ENCODE measurements around the gene PRKG1.

The PRKG1 gene

DNA sequence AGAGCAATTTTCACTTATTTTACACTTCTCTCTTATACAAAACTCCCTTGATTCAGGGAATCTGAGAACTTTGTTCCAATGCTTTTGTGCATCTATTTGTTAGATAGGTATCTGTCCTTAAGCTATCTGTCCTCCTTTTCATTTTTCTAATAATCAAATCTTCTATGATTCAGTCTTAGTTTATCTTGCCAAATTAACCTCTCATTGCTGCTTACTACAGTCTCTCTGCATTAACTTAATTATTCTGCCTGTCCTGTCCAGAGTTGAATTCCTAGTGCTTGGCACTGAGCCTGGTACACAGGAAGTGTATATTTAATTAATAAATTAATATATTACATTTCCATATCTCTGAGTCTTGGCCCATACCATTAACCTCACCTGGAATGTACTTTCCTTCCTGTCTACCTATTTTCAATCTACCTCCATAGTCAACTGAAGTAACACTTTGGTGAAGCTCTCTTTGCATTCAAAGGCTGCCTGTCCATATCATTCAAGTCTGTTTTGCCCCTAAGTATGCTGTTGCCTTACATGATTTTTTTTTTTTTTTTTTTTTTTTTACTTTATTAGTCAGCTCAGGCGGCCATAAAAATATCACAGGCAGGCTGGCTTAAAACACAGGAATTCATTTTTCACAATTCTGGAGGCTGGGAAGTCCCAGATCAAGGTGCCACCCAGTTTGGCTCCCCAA, 691.1 kb downstream of the PRKG1 start:
- CTCF ChIA-PET = interaction anchor here (0.7 kb wide), 1 partner anchor 387 kb away, joined by 3 read pairs; no protein-coding TSS in a partner anchor
- POLR2A ChIA-PET (ENCODE audit: low non-redundant PET) = no interaction called here
- TF ChIP-seq, protein P1, sequence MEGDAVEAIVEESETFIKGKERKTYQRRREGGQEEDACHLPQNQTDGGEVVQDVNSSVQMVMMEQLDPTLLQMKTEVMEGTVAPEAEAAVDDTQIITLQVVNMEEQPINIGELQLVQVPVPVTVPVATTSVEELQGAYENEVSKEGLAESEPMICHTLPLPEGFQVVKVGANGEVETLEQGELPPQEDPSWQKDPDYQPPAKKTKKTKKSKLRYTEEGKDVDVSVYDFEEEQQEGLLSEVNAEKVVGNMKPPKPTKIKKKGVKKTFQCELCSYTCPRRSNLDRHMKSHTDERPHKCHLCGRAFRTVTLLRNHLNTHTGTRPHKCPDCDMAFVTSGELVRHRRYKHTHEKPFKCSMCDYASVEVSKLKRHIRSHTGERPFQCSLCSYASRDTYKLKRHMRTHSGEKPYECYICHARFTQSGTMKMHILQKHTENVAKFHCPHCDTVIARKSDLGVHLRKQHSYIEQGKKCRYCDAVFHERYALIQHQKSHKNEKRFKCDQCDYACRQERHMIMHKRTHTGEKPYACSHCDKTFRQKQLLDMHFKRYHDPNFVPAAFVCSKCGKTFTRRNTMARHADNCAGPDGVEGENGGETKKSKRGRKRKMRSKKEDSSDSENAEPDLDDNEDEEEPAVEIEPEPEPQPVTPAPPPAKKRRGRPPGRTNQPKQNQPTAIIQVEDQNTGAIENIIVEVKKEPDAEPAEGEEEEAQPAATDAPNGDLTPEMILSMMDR (conservative IDR thresholded peaks at IDR 0.05; ENCODE audit: low read depth) = no peak
- no peak overlapping the region for H3K27ac ChIP-seq
- no peak for DNase-seq (ENCODE audit: low spot score)

DNA sequence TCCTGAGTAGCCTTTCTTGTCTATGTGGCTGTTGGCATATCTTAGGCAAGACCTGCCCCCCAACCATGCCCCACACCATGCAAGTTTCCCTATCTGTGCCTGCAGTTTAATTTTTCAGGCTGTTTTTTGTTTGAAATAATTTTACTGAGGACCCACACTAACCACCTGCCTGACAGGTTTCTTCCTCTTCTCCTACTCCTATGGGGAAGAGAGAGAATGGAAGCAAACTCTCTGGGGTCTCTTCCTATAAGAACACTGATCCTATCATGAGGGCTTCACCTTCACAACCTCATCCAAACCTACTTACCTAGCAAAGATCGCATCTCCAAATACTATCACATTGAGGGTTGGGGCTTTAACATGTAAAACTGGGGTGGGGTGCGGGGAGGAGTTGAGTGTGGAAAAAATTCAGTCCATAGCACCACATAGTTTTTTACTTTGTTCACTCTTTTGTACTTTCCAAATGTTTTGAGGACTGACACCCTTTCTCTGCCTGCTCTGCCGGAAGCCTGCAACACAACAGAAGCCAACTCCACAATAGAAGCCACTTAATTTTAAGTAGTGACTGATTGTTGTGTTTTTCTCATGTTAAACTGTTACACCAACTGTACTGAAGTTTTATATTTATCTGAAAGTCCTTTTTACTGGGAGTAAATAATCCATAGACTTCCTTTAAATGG, 692.3 kb downstream of the PRKG1 start:
- no peak overlapping the region for H3K27ac ChIP-seq
- TF ChIP-seq, protein P1 (conservative IDR thresholded peaks at IDR 0.05; ENCODE audit: low read depth) = no peak
- DNase-seq (ENCODE audit: low spot score) = no peak
- POLR2A ChIA-PET (ENCODE audit: low non-redundant PET) = no interaction called here
- CTCF ChIA-PET = interaction anchor here (0.5 kb wide), 1 partner anchor 201 kb away, joined by 3 read pairs; no protein-coding TSS in a partner anchor

DNA sequence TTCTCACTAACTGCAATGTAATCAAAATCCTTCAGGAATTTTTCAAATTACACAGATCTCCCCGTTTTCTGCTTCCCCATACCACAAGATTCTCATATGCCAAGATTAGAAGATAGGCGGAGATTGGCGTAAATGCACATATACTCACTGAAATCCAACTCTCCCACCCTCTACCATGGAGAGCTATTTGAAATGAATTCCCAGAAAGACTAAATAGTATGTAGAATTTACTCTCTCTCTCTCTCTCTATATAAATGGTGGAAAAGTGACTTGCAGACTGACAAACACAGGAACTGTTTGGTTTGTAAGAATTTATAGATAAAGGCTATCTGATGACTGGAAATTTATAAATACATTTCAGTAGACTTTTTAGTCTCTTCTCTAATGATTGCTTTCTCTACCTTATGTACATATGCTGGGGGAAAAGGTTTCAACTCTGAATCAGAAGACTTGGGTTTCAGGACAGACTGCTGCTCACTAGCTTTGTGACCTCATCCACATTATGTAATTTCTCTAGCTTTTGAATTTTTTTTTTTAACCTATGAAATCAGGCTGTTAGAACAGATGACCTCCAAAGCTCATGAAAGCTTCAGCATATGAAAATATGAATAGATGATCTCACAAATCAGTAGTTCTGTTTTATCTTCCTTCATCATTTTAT, 692.9 kb downstream of the PRKG1 start:
- ChIA-PET POLR2A (ENCODE audit: low non-redundant PET) (no interaction called here), CTCF (interaction anchor here (0.6 kb wide), 1 partner anchor 251 kb away, joined by 4 read pairs; no protein-coding TSS in a partner anchor)
- TF ChIP-seq, protein P1 (conservative IDR thresholded peaks at IDR 0.05; ENCODE audit: low read depth) = no peak
- no peak overlapping the region for H3K27ac ChIP-seq
- no peak for DNase-seq (ENCODE audit: low spot score)

DNA sequence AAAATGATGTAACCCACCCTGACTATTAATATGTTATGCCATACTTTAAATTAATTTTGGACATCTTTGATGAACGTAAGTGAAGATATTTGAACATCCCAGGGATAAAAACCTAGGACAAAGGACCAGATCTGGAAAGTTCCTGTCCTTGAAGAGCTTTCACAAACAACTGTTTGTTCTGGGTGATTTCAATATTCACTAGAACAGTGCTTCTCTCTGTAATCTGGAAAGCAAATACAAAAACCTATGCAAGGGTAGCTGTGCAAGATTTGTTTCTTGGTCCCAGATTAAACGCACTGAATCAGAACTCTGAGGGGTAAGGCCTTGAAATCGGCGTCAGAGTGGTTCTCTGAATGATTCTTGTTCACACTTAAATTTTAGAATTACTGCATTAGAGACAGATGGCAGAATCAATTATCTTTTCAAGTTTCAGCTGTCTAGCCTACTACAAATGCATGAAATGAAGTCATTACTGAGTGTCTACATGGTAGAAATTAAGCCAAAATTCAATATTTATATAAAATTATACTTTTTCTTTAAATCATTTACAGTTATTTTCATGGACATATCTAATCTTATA, 694.7 kb downstream of the PRKG1 start:
- ChIA-PET CTCF (no interaction called here), POLR2A (ENCODE audit: low non-redundant PET) (no interaction called here)
- TF ChIP-seq, protein P1 (conservative IDR thresholded peaks at IDR 0.05; ENCODE audit: low read depth) = no peak
- no peak for DNase-seq (ENCODE audit: low spot score)
- H3K27ac ChIP-seq = no peak overlapping the region

DNA sequence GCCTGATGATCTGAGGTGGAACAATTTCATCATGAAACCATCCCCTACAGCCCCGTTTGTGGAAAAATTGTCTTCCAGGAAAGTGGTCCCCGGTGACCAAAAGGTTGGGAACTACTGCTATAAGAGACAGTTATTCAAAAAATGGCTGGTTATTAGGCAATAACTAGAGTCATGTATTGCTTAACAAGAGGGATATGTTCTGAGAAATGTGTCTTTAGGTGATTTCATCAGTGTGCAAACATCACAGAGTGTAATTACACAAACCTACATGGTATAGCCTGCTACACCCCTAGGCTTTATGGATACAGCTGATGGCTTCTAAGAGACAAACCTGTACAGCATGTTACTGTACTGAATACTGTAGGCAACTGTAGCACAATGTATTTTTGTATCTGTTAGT, 696.4 kb downstream of the PRKG1 start:
- ChIA-PET CTCF (no interaction called here), POLR2A (ENCODE audit: low non-redundant PET) (no interaction called here)
- TF ChIP-seq, protein P1 (conservative IDR thresholded peaks at IDR 0.05; ENCODE audit: low read depth) = no peak
- no peak overlapping the region for H3K27ac ChIP-seq
- DNase-seq (ENCODE audit: low spot score) = no peak

DNA sequence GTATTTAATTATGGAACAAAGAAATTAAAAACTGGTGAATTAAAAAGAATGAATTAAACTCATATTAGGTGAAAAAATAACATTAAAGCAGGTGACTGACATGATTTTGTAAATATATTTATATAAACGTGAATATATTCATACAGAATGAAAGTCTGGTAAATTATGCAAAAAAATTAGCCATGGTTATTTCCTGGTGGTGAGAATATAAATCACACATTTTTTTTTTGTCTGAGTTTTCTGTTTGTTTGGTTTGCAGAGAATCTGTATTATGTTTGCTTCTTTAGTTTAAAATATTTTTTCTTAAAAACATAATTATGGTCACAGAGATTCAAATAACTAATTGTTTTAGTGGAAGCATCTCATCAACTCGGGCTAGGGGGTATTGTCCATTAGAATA, 698.1 kb downstream of the PRKG1 start:
- TF ChIP-seq, protein P1 (conservative IDR thresholded peaks at IDR 0.05; ENCODE audit: low read depth) = no peak
- no peak overlapping the region for H3K27ac ChIP-seq
- DNase-seq (ENCODE audit: low spot score) = no peak
- POLR2A ChIA-PET (ENCODE audit: low non-redundant PET) = no interaction called here
- CTCF ChIA-PET = no interaction called here
